ENCODE data around the gene TNPO1.
A peak's percentile ranks its signal among the peaks of the same experiment; 100 is the strongest.

Gene TNPO1

DNA sequence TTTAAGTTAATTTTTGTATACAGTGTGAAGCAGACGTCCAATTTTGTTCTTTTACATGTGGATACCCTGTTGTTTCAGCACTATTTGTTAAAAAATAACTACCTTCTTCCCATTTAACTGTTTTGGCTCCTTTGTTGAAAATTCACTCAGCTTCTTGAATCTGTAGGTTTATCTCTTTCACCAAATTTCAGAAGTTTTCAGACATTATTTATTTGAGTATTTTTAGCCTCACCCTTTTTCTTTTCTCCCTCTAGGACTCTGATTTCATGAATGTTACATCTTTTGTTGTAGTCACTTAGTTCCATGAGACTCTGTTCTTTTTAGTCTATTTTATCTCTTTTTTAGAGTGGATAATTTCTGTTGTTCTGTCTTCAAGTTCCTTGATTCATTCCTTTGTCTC lies 4.6 kb upstream of the TNPO1 start:
- FAIRE-seq (no peak), DNase-seq (ENCODE audit: insufficient read length, low spot score) (no peak)
- no peak for TF ChIP-seq POLR2A (IDR thresholded peaks at IDR 0.05; ENCODE audit: low read depth, low read length)

DNA sequence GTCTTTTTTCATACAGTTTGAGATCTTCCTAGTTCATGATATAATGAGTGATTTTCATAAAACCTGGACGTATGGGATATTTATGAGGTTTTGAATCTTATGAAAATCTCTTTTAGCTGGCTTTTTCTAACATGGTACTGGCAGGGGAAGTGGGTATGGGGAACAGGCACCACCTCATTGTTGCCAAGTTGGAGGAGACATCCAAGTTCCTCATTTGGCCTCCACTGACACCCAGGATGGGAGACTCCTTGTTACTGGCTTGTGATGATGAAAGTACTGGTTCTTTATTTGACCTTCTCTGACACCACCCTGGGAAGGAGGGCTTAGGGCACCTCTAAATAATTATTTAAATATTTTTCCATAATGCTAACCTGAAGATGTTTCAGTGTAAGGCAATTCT lies 4.0 kb upstream of the TNPO1 start:
- no peak for TF ChIP-seq POLR2A (IDR thresholded peaks at IDR 0.05; ENCODE audit: low read depth, low read length)
- DNase-seq (ENCODE audit: insufficient read length, low spot score) = no peak
- FAIRE-seq = no peak

DNA sequence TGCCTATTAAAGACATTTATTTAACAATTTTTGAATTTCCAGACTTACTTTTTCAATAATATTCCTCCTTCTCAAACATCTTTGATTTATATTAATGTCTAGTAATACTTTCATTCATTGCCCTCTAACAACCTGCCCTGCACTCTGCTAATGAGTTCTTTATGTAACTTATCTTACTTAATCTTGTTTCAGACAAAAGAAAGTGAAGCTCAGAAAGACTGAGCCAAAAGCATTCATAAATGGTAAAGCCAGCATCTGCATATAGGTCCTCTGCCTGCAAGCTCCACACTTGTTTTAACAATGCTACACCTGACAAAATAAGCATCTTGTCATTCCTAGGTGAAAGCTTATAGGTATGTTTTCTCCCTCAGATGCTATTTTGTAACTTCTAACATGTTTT lies 2.4 kb upstream of the TNPO1 start:
- DNase-seq (ENCODE audit: insufficient read length, low spot score) (no peak), FAIRE-seq (no peak)
- no peak for TF ChIP-seq POLR2A (IDR thresholded peaks at IDR 0.05; ENCODE audit: low read depth, low read length)

DNA sequence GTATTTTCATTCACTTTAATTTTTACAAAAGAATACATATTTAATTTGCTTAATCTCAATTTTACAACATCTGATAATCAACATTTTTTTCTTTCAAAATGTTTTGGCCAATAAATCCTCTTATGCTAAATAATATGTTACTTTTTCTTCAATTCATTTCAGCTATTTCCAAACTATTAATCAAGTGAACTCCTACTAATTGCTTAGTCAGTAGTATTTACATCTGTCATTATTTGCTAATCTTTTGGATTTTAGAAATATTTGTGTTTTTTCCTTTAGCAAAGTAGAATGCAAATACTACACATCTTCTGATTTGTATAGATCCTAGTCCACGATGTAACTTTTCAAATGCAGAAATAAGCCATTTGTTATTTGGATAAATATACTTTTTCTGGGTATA lies 1.6 kb upstream of the TNPO1 start:
- no peak for FAIRE-seq
- TF ChIP-seq POLR2A (IDR thresholded peaks at IDR 0.05; ENCODE audit: low read depth, low read length) = no peak
- no peak for DNase-seq (ENCODE audit: insufficient read length, low spot score)

DNA sequence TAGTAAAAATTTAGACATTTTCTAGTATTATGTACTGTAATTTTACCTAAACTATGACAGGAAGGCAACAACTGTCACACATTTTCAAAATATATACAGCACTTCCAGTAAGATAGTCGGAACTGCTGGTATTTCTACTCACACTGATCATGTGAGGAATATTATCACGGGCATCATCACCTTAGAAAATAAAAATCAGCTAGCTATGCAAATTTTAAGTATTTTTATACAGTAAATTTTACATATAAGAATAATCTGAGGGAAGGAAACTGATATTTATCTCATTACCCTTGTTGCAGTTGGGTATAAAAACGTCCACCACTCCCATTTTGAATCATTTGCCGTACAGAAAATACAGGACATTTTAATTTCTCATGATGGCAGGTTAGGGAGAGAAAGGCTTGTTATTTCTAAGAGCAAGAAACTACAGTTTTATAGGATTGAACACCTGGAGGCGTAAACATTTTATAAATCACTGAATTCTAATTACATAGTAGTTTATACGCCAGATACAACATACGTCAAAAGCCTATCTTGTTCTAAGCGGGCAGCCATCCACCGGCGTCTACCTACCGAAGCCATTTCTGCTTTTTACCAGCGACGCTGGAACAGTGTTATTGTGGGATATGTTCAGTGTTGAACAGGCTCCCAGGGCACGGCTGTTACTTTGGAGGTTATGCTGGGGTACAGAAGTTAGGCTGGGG lies 729 bp upstream of the TNPO1 start:
- TF ChIP-seq POLR2A (IDR thresholded peaks at IDR 0.05; ENCODE audit: low read depth, low read length) = no peak
- peak; percentile 71 for FAIRE-seq
- DNase-seq (ENCODE audit: insufficient read length, low spot score) = no peak

DNA sequence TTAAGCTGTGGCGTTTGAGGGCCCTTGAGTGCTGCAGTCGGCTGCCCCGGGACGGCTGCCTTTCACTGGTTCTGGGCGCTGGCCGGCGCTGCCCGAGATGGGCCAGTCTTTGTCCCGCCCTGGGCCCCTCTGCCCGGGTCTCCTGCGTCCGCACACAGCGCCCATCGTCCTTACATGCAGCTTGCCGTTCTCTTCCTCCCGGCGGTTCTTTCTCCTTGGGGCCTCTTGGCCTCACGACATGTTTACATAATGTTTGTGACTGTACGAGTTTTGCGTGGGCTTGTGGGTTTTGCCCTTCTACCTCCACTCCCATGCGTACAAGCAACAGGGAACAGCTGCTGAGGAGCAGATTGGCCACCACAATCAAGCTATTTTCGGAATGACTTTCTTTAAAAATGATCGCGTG lies 618 bp downstream of the TNPO1 start:
- peak; percentile 30 for FAIRE-seq
- no peak for TF ChIP-seq POLR2A (IDR thresholded peaks at IDR 0.05; ENCODE audit: low read depth, low read length)
- no peak for DNase-seq (ENCODE audit: insufficient read length, low spot score)

DNA sequence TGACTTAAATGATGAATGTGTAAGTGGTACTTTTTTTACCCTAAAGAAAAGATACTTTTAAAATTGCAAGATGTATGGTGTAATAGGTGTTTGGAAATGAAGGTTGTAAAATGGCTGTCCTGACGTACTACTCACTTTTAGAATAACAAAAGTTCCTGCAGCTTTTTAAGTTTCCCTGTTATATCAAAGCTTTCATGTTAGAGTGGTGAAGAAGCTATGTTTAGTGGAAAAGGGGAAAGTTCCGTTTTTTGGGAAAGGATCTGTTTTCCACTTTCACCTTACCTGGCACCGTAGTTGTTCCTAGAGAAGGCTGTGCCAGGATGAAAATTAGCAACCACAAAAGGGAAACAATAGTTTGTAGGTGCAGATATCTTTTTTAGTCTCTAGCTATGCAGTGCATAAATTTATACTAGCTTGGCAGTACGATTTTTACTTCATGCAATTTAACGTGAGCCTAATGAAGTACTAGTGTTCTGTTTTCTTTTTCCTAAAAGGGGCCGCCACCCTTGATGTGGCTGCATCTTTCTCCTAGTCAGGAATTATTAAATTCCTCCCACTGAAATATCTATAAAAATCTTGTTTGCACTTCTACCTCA lies 1.3 kb downstream of the TNPO1 start:
- FAIRE-seq (peak; percentile 27), DNase-seq (ENCODE audit: insufficient read length, low spot score) (no peak)
- no peak for TF ChIP-seq POLR2A (IDR thresholded peaks at IDR 0.05; ENCODE audit: low read depth, low read length)

DNA sequence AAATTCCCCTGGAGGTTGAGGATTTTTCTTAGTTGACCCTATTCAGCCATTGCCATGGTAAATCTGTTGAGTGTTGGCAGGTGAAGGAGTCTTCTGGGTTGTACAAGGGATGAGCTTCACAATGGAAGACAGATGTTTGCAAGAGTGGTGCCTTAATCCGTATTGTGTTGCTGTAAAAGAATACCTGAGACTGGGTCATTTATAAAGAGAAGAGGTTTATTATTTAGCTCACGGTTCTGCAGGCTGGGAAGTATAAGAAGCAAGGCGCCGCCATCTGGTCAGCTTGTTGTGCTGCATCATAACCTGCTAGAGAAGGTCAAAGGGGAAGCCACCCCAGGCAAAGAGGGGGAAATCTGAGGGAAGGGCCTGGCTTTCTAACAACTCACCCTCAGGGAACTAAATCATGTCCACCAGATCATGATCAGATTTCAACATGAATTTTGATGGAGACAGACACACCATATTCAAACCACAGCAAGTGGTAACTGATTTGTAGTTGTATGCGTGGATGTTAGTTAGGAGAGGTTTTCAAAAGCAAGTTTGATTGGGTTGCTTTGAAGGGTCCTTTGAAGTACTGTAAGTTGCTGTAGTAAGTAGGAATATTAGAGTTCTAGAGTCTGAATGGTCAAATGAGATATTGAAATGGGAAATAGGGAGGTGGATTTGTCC lies 2.5 kb downstream of the TNPO1 start:
- DNase-seq (ENCODE audit: insufficient read length, low spot score) = no peak
- no peak for TF ChIP-seq POLR2A (IDR thresholded peaks at IDR 0.05; ENCODE audit: low read depth, low read length)
- peak; percentile 86 for FAIRE-seq

DNA sequence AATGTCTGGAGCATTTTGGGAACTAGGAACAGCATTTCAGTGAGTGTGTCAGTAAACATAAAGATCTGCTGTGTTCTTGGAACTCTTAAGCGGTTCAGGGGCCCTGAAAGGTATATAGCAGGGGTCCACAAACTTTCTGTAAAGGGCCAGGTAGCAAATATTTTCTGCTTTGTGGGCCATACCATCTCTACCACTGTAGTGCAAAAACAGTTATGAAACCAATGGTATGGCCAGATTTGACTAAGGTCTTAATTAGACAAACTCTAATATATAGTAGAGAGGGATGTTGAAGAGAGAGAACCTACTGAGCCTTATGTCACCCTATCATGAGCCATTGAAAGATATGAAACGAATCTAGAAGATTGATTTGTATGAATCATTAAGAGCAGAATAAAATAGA lies 5.3 kb downstream of the TNPO1 start:
- FAIRE-seq = no peak

DNA sequence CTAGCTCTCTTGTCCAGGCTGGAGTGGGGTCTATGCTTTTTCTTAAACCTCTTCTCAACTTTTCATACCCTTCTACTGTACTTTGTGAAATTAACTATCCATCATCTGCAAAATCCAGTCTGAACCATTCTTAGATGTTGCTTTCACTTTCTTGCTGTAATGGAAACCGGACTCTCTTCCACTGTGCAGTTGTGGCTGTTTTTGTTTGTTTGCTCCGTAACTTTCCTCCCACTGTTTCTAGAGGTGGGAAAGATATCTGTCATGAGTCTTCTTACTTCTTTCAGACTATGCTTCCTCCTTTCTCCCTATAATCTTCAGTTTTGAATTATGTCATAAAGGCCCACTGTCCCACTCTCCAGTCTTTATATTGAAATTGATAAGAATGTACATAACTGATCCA lies 6.5 kb downstream of the TNPO1 start:
- no peak for TF ChIP-seq POLR2A (IDR thresholded peaks at IDR 0.05; ENCODE audit: low read depth, low read length)
- DNase-seq (ENCODE audit: insufficient read length, low spot score) (no peak), FAIRE-seq (no peak)

More for the DNA sequence above, 5.3 kb downstream of the TNPO1 start:
- TF ChIP-seq POLR2A (IDR thresholded peaks at IDR 0.05; ENCODE audit: low read depth, low read length) = no peak
- DNase-seq (ENCODE audit: insufficient read length, low spot score) = no peak

DNA sequence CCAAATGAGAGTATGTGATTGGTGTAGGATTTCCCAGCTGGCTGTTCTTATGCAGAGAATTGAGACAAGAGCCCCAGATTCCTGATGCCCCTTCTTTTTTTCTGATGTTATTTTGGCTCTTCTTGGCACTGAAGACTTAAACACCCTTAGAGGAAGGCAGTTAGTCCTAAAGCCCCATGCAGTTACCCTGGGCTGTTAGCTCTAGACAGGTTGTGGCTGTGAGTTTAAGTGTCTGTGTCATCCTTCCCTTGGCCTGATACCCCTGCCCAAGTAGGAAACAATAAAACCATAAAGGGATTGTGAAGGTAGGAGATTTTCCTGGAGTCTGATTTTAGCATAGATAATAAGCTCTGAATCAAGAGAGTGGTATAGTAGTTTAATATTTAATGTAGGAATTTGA lies 13.2 kb downstream of the TNPO1 start:
- DNase-seq (ENCODE audit: insufficient read length, low spot score) (no peak), FAIRE-seq (peak; percentile 6)
- no peak for TF ChIP-seq POLR2A (IDR thresholded peaks at IDR 0.05; ENCODE audit: low read depth, low read length)

DNA sequence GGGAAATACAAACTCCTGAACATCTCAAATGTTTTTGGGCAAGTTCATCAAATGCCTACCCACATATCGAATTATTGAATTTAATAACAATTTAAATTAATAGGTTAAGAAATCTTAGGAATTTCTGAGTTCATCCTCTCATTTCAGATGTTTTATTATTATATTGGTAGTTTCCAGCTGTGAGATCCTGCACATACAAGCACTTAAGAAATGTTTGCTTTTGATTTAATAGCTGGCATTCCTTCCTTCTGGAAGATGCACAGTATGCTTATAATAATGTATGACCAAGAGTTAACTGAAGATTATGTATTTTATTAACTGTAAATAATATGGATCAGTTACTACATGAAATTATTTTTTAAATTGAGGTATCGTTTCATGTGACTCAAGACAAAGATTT lies 13.9 kb downstream of the TNPO1 start:
- no peak for DNase-seq (ENCODE audit: insufficient read length, low spot score)
- no peak for TF ChIP-seq POLR2A (IDR thresholded peaks at IDR 0.05; ENCODE audit: low read depth, low read length)
- FAIRE-seq = no peak

DNA sequence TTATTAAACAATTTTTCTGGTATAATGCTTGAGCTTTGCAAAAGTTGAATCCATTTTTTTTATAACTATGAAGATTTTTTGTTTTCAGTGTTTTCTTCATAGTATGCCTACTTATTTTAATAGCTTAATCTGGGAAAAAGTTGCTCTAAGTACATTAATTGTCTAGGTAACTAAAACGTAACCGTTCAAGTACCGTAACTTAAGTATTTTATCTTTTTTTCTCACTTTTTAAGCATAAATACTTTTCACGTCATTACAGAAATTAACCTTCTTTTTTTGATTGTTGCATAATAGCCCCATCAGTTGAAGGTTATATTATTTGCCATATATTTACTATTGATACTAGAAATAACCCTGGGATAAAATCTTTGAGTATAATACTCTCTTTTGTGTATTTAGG lies 15.2 kb downstream of the TNPO1 start:
- DNase-seq (ENCODE audit: insufficient read length, low spot score) = no peak
- TF ChIP-seq POLR2A (IDR thresholded peaks at IDR 0.05; ENCODE audit: low read depth, low read length) = no peak

DNA sequence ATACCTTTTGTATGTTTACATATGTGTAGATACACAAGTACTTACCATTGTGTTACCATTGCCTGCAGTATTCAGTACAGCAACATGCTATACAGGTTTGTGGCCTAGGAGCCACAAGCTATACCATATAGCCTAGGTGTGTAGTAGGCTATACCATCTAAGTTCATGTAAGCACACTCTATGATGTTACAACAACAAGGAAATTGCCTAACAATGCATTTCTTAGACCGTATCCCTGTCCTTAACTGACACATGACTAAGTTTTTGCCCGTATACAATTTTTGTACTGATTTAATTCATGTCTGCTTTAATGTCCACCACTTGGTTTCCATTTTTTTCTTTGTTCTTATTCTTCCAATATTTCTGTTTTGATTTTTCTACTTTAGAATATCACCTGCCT lies 18.5 kb downstream of the TNPO1 start:
- FAIRE-seq (peak; percentile 70), DNase-seq (ENCODE audit: insufficient read length, low spot score) (no peak)
- no peak for TF ChIP-seq POLR2A (IDR thresholded peaks at IDR 0.05; ENCODE audit: low read depth, low read length)

More for the DNA sequence above, 15.2 kb downstream of the TNPO1 start:
- no peak for FAIRE-seq

DNA sequence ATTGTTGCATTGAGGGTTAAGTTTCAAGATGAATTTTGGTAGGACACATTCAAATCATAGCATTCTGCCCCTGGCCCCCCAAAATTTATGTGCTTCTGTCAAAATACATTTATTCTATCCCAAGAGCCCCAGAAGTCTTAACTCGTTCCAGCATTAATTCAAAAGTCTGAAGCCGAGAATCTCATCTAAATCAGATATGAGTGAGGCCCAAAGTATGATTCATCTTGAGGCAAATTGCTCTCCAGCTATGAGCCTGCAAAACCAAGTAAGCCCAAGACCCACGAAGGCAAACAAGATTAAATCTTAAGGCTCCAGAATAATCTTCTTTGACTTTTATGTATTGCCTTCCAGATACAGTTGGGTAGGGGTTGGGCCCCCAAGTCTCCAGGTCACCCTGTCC lies 19.2 kb downstream of the TNPO1 start:
- no peak for TF ChIP-seq POLR2A (IDR thresholded peaks at IDR 0.05; ENCODE audit: low read depth, low read length)
- FAIRE-seq (peak; percentile 77), DNase-seq (ENCODE audit: insufficient read length, low spot score) (no peak)
